ENCODE data around the gene HS3ST2. TPM values are rescaled to one million over a fixed set of nuclear protein-coding genes. Genes with fewer than 3 reads are reported as not detected.

Gene HS3ST2
- total and polyA plus RNA-seq, 2 of the 8 experiments (the other 6 are each of a cell fraction or from before 2014, with no cell fraction given), result 1.7 to 3.7 TPM

DNA sequence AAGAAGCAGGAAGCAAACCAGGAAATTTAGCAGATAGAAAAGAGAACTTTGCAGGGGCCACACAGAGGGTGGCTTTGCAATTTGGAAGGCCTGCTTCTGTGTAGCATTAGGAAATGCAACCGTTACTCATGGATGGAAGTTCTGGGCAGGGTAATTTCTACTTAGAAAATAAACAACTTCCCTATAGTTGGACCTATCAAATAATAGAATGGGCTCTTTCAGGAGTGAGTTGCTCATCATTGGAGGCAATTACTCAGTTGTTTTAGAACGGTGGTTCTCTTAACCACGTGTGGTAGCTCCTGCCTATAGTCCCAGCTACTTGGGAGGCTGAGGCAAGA, 25.8 kb upstream of the HS3ST2 start (continued):
- TF ChIP-seq KDM5A (IDR thresholded peaks at IDR 0.05; ENCODE audit: low read length), result no peak
- no peak for TF ChIP-seq SP2 (IDR thresholded peaks at IDR 0.05; ENCODE audit: low read length)
- TF ChIP-seq CBX8 (IDR thresholded peaks at IDR 0.05; ENCODE audit: borderline replicate concordance, low read depth, low read length), result no peak
- TF ChIP-seq TBP (IDR thresholded peaks at IDR 0.05; ENCODE audit: low read depth, low read length), result no peak
